GM18511 (cell line): ENCODE results near the gene USPL1.
"Not testable (repeated sequence)": the region's sequence is repeated elsewhere in the genome, so short reads cannot be mapped to it uniquely, and the experiment has no call there.

Experiments
- ATAC-seq: cut with Tn5 transposase; IDR thresholded peaks from one replicate; pipeline ENCODE4 v1.9.1; 2021; ENCODE audit warnings: mild to moderate bottlenecking, moderate library complexity; ENCODE audit not compliant: unreplicated experiment

USPL1 gene

DNA sequence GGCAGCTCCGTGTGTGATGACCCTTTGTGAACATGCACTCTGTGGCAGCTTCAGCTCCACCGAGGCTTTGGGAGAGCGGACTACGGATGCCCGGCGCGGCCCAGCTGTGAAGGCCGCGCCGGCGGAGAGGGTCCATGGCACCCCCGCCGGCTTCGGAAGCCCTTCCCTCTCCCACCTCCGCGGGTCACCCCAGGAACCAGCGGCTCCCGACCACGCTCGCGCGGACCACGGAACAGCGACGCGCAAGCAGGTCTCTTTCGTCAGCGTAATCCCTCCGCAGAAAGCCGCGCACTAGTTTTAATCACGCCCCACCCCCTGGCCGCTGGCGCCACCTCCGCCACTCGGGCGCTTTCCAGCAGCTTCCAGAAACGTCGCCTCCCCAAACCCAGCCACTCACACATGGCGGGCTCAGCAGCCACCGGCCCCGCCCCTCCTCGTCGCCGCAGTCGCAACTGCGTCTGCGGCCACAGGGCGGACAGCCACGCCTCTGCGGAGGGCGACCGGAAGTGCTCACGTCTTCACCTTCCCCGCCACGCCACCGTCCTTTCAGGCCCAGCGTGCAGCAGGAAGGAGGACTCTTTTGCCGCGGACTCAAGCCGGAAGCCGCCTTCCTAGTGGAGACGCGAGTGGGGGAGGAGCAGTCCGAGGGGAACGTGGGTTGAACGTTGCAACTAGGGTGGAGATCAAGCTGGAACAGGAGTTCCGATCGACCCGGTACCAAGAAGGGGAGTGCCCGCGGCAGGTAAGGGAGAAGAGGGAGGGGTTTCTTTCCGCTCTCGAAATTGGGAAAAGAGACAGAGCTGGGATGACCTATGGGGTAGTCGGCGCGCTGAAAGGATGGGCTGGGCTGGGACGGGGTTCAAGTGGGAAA lies at the start of gene USPL1:
USPL1 (plus strand) TSS at position 606 of the 871 bp plus-strand sequence. CDS start 3,221 bp downstream, outside the sequence.
- peak; percentile 88 for ATAC-seq

DNA sequence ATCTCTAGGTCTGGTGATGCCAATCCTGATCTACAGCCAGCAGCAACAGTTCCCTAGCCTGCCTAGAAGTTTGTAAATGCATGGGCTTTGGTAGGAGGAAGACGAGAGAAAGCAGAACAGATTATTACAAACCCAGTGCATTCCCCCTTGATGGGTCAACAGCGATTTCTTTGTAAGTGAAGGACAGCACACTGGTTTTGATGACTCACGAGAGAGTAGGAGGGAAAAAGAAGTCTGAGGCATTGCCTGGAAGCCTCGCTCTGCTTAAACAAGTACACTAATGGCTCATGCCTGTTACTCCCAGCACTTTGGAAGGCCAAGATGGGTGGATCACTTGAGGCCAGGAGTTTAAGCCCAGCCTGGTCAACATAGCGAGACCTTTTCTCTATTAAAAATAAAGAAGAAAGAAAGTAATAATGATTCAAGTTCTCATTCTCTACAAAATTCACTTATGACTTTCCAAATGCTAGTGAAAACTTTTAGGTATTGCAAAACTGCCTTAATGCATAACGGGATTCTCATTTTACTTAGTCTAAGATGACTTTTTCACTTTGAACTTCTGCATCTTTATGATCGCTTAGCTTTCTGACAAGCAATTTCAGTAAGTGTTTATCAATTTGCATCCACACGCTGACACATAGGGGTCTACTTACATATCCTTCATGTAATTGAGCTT lies 47.7 kb upstream of the USPL1 start:
- ATAC-seq = no peak

DNA sequence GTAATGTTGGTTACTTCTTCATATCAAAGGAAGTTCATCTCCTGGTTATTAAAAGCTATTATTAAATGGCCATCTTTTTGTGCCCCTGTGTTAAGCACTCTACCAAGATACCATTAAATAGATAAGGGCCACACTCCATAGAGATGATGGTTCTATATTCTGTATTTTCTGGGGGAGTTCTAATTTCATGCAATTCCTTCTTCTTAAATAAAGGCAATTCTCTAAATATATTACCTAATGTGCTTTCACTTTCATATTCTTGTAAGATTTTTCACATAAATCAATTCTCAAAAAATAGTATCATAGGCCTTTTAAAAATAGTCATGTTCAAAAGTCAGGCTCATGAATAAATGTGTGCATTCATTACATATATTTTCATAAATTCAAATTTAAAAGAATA lies 47.0 kb upstream of the USPL1 start:
- ATAC-seq = no peak

DNA sequence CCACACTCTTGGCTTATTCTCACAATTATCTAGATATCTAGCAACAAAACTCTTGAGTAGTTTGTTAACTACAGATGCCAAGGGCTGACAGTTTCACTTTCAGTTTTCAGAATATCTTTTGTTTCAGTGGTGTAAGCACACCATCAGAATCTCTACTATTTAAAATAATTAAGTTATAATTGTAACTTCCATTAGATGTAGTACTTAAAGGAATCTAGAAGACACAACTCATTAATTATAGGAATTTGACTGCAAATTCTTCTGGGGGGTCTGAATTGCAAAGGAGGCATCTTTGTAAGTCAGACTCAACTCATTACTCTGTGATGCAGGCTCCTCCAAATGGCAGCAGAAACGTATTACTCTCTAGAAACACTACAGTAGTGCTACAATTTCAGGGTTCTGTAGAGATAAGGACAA lies 44.9 kb upstream of the USPL1 start:
- peak; percentile 87 for ATAC-seq

DNA sequence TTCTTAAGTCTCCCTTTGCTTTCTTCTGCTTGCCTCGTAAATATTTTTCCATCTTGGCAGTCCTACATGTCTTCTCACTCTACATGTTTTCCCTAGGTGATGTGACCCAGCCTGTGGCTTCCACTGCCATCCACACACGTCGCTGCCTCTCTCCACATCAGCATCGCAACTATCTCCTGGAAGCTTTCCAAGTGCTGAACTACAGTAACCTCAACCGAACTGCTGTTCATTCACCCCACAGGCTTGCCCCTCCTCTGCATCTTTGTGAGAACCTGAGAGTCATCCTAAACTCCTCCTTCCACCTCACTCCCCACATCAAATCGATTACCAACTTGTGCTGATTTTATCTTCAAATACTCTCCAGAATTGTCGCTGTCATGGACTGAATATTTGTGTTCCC lies 41.2 kb upstream of the USPL1 start:
- ATAC-seq = no peak

DNA sequence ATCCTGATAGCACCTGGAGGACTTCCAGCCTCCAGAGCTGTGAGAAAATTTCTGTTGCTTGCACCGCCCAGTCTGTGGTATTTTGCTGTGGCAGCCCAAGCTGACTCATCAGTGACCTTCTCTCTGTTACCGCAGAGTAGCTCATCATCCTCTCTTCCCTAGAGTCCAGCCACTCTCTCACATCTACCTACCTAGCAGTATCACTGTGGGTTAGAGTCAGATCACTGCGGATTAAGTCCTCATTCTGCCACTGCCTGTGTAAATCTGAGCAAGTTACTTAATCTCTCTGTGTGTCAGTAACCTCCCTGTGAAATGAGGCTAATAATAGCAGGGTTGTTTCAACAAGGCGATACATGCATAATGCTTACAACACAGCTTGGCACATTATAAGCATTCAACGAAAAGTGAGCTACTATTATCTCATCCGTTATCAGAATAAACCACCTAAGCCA lies 40.3 kb upstream of the USPL1 start:
- no peak for ATAC-seq

DNA sequence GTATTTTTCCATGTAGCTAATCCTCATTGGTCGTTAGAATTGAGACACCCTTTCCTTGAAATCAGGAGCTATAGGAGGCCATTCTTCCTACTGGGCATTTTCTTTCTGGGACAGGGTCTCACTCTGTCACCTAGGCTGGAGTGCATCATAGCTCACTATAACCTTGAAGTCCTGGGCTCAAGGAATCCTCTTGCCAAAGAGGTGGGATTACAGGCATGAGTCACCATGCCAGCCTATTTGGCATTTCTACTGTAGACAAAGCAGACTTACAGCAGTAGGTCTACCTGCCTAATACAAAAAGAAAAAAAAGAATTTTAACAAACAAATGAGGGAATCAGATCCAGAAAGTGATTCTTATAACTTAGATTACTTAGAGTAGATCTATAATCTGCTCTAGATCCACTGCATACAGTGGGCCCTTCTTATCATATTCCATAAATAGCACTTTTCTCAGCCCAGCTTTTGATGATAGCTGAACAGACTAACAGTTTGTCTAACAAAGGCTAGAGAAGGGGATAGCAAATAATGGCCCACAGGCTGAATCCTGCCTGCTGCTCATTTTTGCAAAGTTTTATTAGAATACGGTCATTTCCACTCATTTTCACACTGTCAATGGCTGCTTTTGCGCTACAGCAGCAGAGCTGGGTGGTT lies 36.7 kb upstream of the USPL1 start:
- no peak for ATAC-seq

DNA sequence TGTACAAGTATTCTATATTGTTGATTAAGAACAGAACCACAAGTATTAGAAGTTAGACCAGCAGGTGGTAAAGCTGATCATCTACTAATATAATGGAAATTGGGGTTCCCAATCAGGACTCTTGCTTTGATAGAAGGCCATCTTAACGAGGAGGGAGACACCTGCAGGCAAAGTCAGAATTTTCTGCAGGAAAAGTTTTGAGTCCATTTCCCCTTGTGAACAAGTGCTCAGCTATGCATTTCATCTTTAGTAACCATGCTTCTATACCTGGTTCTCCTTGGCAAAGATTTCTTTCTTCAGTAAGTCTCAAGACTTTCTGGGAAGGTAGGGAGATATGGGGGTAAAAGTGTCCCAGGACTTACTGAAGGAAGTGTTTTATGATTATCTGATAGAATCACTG lies 36.1 kb upstream of the USPL1 start:
- ATAC-seq = no peak

DNA sequence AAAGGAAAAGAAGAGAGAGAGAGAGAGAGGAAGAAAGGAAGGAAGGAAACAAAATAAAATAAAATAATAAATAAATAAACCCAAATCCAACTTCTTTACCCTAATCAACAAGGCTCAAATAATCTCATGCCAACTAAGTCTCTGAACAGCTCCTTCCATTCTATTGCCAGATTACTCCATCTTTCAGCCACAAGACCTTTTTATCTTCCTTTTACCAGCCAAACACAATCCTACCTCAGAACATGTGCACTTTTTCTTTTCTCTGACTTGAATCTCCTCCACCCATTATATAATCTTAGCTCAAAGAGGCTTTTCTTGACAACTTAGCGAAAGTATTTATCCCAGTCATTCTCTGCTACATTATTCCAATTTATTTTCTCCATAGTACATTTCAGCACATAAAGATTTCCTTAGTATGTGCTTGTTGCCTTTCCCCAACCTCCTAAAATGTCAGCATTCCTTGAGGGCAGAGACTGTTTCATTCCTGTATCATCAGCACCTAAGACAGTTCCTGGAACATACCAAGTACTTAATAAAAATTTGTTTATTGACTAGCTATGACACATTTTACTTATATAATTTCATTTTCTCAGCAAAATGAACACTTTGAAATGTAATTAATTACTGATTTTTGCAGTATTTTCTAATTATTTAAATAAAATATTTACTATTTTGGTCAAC lies 33.5 kb upstream of the USPL1 start:
- ATAC-seq = no peak

DNA sequence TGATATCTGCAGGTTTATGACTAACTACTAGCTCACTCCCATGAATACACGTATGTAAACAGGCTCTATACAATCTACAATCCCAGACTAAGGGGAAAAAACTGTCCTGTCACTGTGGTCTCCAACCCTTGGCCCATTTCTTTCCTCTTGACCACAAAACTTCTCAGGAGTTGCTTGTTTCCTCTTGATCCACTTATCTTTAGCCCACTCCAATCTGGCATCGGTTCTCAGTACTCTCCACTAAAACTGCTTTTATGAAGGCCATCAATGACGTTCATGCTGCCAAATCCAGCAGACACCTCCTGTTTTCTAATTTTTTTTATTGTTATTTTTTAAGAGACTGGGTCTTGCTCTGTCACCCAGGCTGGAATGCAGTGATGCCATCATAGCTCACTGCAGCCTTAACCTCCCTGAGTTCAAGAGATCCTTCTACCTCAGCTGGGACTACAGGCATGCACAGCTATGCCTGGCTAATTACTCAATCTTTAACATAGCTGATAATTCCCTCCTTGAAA lies 31.9 kb upstream of the USPL1 start:
- no peak for ATAC-seq

DNA sequence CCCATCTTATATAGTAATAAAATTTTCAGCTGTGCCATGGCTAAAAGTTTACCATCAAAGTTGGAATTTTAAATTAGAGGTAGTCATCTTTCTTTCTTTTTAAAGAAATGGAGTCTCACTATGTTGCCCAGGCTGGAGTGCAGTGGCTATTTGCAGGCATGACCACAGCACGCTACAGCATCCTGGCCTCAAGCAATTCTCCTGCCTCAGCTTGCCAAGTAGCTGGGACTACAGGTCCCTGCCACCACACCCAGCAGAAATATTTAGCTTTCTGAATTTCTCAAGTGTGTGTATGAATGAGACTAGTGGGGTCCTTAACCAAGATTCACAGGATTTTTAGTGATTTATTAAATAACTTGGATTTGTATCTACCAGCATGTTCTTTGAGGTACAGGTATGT lies 30.5 kb upstream of the USPL1 start:
- ATAC-seq = no peak

DNA sequence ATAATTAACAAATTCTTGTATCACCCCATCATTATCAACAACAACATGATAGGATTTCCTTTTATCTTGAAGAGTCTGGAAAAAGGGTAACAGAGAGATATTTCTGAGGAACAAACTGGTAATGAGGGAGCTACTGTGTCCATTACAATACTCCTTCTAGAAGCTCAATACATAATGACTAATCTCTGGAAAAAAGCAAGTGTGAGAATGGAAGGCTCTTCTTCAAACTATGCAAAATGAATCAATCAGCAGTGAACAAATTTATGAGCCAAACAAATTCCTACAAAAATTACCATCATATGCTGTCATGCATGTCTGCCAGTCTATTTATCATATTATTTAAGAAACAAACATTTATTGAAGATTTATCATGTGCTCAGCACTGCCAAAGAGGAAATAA lies 30.0 kb upstream of the USPL1 start:
- no peak for ATAC-seq

DNA sequence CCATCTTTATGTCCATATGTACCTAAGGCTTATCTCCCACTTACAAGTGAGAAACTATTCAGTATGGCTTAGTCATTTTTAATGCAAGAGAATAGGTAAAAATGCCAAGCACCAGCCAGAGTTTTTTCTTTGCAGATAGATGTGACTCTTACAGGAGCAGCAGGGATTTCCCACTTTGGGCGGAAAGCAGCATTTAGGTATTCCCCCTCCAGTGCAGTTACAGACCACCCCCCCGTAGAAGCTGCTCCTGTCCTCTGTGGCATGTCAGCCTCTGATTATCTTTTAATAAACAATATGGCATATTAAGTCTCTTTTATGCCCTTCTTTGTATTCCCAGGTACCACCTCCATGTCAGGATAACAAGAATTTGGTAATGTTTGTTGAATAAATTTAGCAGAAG lies 24.7 kb upstream of the USPL1 start:
- peak; percentile 57 for ATAC-seq

DNA sequence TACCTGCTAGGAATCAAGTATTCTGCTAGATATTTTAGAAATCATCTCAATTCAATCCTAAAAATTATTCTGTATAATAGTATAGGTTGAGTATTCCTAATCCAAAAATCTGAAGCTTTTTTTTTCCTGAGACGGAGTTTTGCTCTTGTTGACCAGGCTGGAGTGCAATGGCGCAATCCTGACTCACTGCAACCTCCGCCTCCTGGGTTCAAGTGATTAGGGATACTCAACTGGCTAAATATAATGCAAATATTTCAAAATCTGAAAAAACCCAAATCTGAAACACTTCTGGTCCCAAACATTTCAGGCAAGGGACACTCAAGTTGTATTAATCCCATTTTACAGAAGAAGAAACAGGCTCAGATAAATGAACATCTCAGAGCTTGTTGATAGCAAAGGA lies 17.2 kb upstream of the USPL1 start:
- no peak for ATAC-seq

DNA sequence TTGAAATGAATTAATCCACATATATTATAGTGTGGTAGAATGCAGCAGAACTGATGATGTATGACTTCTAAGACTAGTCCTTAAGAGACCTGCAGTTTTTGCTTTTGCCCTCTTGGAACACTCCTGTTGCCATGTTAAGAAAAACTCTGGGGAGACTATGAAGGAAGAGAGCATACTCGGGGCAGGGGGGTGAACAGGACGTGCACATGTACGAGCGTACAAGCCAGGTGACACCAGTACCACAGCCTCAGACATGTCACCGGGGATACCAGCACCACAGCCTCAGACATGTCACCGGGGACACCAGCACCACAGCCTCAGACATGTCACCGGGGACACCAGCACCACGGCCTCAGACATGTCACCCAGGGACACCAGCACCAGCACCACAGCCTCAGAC lies 15.9 kb upstream of the USPL1 start:
- ATAC-seq = no peak

DNA sequence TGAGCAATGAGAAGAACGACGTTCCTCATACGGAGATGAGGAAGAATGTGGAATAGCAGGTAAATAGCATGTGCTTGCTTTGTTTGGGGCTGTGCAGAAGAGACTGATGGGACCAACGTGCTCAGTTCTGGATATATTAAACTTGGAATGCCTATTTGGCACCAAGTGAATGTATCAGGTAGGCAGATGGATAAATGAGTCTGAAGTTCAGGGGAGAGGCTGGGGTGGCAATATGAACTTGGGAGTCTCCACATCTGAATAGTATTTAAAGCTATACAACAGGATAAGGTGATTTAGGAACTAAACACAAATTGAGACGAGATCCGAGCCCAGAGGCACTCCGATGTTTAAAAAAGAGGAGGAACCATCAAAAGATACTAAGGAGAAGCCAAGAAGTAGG lies 12.7 kb upstream of the USPL1 start:
- ATAC-seq = no peak

DNA sequence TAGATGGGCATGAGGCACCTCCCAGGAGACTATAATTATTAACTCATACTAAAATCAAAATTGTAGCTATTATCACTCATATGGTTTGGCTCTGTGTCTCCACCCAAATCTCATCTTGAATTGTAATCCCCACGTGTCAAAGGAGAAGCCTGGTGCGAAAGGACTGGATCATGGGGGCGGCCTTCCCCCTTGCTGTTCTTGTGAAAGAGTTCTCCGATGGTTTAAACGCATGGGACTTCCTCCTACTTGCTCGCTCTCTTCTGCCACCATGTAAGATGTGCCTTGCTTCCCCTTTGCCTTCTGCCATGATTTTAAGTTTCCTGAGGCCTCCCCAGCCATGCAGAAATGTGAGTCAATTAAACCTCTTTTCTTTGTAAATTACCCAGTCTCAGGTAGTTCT lies 10.5 kb upstream of the USPL1 start:
- ATAC-seq = not testable (repeated sequence)

DNA sequence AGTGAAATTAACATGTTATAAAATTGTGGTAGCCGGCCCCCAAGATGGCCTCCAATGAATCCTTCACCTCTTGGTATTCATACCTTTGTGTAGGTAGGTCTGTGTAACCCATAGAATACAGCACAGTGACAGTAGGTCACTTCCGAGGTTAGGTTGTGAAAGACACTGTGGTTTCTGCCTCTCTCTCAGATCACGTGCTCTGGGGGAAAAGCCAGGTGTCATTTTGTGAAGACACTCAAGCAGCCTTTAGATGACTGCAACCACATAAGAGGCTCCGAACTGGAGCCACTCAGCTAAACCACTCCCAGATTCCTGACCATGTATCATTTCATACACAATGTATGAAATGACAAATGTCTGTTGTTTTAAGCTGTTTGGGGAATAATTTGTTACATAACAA lies 9.8 kb upstream of the USPL1 start:
- ATAC-seq = peak; percentile 98

DNA sequence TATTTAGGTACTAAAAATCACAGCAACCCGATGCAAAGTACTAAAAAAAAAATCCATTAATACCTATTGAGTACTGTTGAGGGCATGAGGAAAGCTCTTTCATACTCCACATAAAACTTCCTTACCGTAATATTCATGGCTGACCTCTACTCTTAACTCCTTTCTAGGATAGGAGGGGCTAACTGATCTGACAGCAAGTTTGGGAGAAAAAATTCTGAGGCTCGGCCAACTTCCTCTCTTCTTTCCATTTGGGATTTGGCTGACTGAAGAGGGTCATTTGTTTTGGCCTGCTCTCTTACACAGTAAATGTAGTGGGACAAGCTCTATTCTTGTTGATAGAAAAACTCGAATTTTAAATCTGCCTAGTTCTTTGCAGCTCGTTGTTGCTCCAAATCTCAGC lies 9.4 kb upstream of the USPL1 start:
- no peak for ATAC-seq

DNA sequence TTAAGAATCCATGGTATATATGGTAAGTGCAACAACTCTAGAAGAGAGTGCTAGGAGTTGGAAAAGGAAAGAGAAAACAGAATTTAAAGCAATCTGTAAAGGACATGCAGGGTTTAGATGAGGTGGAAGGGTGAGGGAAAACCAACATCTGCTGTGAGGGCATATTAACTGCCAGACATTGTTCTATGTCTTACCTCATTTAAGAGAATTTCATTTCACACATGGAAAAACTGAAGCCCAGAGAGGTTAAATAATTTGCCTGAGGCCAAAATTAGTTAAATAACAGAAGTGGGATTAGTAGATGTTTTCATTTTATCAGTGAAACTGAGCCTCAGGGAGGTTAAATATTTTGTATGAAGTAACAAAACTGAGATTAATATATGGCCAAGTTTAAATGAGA lies 7.4 kb upstream of the USPL1 start:
- no peak for ATAC-seq

DNA sequence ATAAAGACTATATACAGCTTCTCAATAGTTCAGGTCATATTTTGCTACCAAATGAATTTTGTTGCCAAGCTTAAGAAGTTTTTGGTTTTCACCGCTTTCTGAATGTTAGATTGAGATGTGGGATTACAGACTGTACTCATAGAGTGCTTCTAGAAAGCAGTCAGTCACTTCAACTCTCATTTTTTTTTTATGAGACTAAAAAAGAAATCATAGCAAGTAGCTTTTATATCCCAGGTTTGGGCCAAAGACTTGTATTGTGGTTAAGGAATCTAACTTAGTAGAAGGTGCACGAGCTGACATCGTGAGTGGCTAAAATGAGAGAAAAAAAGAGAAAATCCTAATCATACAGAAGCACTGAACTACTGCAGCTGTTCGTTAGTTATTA lies 2.2 kb upstream of the USPL1 start:
- no peak for ATAC-seq
